Body of pancreas (tissue), 4 donors: Measurements from ENCODE around the gene ATP13A2. TPM values are rescaled to one million over a fixed set of nuclear protein-coding genes. Genes with fewer than 3 reads are reported as not detected.
A peak's percentile ranks its signal among the peaks of the same experiment; 100 is the strongest.
"Not testable (repeated sequence)": the region's sequence is repeated elsewhere in the genome, so short reads cannot be mapped to it uniquely, and the experiment has no call there.

Experiments
- ATAC-seq: fragments of 150-250 bp; one replicate; pipeline ENCODE4 v1.9.1; 2016
- DNase-seq, 4 donors: peaks; one replicate each; pipeline ENCODE4 v3.0.0-alpha.2; 2019
- H3K27ac ChIP-seq, 4 donors: fragments of 200-600 bp; sonication (generic); 1 replicate in 3 of 4; 2 replicates in 1 of 4; pipeline versions ENCODE4 v1.5.1 to v1.6.1; 2016 to 2019; ENCODE audit warnings: mild to moderate bottlenecking in 1 of 4, mixed read lengths in 1 of 4, moderate library complexity in 1 of 4
- H3K27me3 ChIP-seq, 2 donors: fragments of 200-600 bp; sonication (generic); one replicate each; pipeline ENCODE4 v1.6.0; 2016; ENCODE audit warnings: mild to moderate bottlenecking in 1 of 2
- H3K36me3 ChIP-seq, 2 donors: fragments of 200-600 bp; sonication (generic); replicated peaks in 1 of 2; 2 replicates each; pipeline ENCODE4 v1.5.1; 2016; ENCODE audit warnings: low read depth in 2 of 2; ENCODE audit not compliant: insufficient read depth in 1 of 2
- H3K4me1 ChIP-seq: fragments of 200-600 bp; sonication (generic); one replicate; pipeline ENCODE4 v1.6.0; 2016
- H3K4me3 ChIP-seq, 2 donors: fragments of 200-600 bp; sonication (generic); 1 replicate in 1 of 2; 2 replicates in 1 of 2; pipeline ENCODE4 v1.5.1; 2016 to 2019
- H3K9me3 ChIP-seq, 3 donors: fragments of 200-600 bp; sonication (generic); 1 replicate in 2 of 3; 2 replicates in 1 of 3; pipeline ENCODE4 v1.5.1; 2016
- POLR2A ChIP-seq, 3 donors: fragments of 450-650 bp; IDR thresholded peaks; one replicate each; pipeline ENCODE4 v1.6.1; 2016; ENCODE audit warnings: antibody characterized with exemption in 3 of 3, mild to moderate bottlenecking in 2 of 3
- WGBS, 2 donors: methylation state at CpG; one replicate each; pipeline ENCODE4 v1.1.5; 2017; 5-methylcytosine and 5-hydroxymethylcytosine counted together
- intact Hi-C: fragments of 100-400 bp; cut with DNase I; formaldehyde crosslinking; loops from one replicate; pipeline ENCODE4 v1.15.1; 2023
- total RNA-seq, 2 donors: library from RNA; depleted of rRNA; stranded (reverse); fragments of >200 nt; gene quantifications; one replicate each; pipeline ENCODE4 v1.1.0, GENCODE V29; 2016
- TF ChIP-seq, protein P1 (sequence below), 7 experiments: fragments of 450-650 bp in 4 of 7; fragments of 200-600 bp in 3 of 7; sonication (generic) in 3 of 7; IDR thresholded peaks; one replicate each; pipeline ENCODE4 v1.5.1; 2016 to 2019; ENCODE audit warnings: antibody characterized with exemption in 7 of 7

The ATP13A2 gene
- total RNA-seq, 2 donors from 2014 or later, result 56.8 to 61.0 TPM

DNA sequence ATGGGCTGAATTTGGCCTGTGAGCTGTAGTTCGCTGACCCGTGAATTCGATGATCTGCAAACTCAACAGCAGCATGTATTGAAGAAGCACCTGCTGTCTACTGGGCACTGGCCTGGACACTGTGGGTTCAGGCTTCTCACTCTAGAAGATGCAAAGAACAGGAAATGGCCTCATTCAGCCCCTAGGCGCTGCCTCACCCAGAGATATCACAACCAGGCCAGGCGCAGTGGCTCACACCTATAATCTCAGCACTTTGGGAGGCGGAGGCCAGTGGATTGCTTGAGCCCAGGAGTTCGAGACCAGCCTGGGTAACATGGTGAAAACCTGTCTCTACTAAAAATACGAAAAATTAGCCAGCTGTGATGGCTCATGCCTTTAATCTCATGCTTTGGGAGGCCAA, 55.0 kb downstream of the ATP13A2 start:
- H3K4me3 ChIP-seq, result no peak overlapping the region
- H3K9me3 ChIP-seq, result no peaks in the 10 kb centered on the region
- H3K4me1 ChIP-seq, result peaks cover 21% of the 10 kb centered on the region
- intact Hi-C loops, result loop anchor here (5.0 kb wide), 1 partner anchor 86 kb away; no protein-coding TSS in a partner anchor
- peaks cover 0 to 2% of the 10 kb centered on the region in 2 donors for H3K36me3 ChIP-seq
- no peaks in the 10 kb centered on the region for H3K27me3 ChIP-seq
- WGBS, 2 donors, result 90 to 91% methylated on average over 8 of the region's 8 CpGs
- TF ChIP-seq POLR2A (IDR thresholded peaks at IDR 0.05), result no peak
- TF ChIP-seq, protein P1, sequence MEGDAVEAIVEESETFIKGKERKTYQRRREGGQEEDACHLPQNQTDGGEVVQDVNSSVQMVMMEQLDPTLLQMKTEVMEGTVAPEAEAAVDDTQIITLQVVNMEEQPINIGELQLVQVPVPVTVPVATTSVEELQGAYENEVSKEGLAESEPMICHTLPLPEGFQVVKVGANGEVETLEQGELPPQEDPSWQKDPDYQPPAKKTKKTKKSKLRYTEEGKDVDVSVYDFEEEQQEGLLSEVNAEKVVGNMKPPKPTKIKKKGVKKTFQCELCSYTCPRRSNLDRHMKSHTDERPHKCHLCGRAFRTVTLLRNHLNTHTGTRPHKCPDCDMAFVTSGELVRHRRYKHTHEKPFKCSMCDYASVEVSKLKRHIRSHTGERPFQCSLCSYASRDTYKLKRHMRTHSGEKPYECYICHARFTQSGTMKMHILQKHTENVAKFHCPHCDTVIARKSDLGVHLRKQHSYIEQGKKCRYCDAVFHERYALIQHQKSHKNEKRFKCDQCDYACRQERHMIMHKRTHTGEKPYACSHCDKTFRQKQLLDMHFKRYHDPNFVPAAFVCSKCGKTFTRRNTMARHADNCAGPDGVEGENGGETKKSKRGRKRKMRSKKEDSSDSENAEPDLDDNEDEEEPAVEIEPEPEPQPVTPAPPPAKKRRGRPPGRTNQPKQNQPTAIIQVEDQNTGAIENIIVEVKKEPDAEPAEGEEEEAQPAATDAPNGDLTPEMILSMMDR (IDR thresholded peaks at IDR 0.05), result no peak
- ATAC-seq (no peak), DNase-seq (no peak)
- H3K27ac ChIP-seq, result no peak overlapping the region

DNA sequence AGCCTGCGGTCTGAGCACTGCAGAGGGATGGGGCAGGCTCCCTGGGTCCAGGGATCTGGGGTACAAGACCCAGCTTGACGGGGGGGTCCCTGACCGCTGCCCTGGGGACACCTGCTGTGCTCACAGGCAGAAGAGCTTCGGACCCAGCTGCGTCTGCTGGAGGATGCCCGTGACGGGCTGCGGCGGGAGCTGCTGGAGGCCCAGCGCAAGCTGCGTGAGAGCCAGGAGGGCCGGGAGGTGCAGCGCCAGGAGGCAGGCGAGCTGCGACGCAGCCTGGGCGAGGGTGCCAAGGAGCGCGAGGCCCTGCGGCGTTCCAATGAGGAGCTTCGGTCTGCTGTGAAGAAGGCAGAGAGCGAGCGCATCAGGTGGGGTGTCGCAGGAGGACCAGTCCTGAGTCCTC, 56.5 kb downstream of the ATP13A2 start:
- no peak for TF ChIP-seq POLR2A (IDR thresholded peaks at IDR 0.05)
- TF ChIP-seq, protein P1 (IDR thresholded peaks at IDR 0.05), result no peak
- H3K4me1 ChIP-seq, result peaks cover 9% of the 10 kb centered on the region
- DNase-seq (no peak), ATAC-seq (no peak)
- no peak overlapping the region for H3K27ac ChIP-seq
- intact Hi-C loops, result loop anchor here (5.0 kb wide), 1 partner anchor 87 kb away; no protein-coding TSS in a partner anchor
- H3K4me3 ChIP-seq, result no peak overlapping the region
- 93 to 94% methylated on average over 25 of the region's 25 CpGs for WGBS, 2 donors
- H3K9me3 ChIP-seq, result no peaks in the 10 kb centered on the region
- H3K36me3 ChIP-seq, result peaks cover 0 to 2% of the 10 kb centered on the region in 2 donors
- H3K27me3 ChIP-seq, result no peaks in the 10 kb centered on the region

DNA sequence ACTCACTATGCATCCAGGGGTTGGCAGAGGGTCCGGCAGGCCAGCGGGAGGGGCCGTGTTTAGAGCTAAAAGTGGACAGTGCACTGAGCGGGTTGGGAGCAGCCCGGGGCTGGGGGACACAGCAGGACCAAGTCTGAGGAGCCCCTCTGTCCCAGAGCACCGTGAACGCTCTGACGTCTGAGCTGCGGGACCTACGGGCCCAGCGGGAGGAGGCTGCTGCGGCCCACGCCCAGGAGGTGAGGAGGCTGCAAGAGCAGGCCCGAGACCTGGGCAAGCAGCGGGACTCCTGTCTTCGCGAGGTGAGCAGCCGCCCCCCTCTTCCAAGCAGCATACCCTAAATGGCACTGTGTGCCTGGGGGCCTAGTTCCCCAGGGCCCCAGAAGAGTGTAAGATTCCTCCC, 57.1 kb downstream of the ATP13A2 start:
- H3K36me3 ChIP-seq, result peaks cover 0 to 2% of the 10 kb centered on the region in 2 donors
- peaks cover 7% of the 10 kb centered on the region for H3K4me1 ChIP-seq
- TF ChIP-seq, protein P1 (IDR thresholded peaks at IDR 0.05), result no peak
- no peaks in the 10 kb centered on the region for H3K9me3 ChIP-seq
- no peaks in the 10 kb centered on the region for H3K27me3 ChIP-seq
- DNase-seq (no peak), ATAC-seq (no peak)
- H3K27ac ChIP-seq, result no peak overlapping the region
- 93 to 100% methylated on average over 1 to 18 of the region's 18 CpGs for WGBS, 2 donors
- no peak overlapping the region for H3K4me3 ChIP-seq
- intact Hi-C loops, result no loop called here

DNA sequence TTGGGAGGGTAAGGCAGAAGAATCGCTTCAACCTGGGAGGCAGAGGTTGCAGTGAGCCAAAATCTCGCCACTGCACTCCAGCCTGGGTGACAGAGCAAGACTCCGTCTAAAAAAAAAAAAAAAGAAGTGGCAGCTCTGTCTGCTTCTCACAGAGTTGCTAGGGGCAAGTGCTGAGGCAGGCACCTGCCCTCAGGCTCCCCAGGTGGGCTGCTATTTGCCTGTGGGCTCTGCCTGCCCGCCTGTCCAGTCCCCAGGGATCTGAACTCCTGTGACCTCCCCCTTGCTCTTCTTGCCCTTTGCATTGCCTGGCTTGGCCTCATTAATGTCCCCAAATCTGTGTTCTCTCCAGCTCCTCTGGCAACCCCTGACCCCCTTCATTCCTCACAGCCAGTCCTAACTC, 59.4 kb downstream of the ATP13A2 start:
- H3K9me3 ChIP-seq, H3K27me3 ChIP-seq, H3K27ac ChIP-seq, ATAC-seq, H3K36me3 ChIP-seq, intact Hi-C loops, H3K4me3 ChIP-seq, DNase-seq: not testable (repeated sequence)
- H3K4me1 ChIP-seq, result peaks cover 25% of the 10 kb centered on the region
- WGBS, 2 donors, result 75 to 84% methylated on average over 4 of the region's 4 CpGs

DNA sequence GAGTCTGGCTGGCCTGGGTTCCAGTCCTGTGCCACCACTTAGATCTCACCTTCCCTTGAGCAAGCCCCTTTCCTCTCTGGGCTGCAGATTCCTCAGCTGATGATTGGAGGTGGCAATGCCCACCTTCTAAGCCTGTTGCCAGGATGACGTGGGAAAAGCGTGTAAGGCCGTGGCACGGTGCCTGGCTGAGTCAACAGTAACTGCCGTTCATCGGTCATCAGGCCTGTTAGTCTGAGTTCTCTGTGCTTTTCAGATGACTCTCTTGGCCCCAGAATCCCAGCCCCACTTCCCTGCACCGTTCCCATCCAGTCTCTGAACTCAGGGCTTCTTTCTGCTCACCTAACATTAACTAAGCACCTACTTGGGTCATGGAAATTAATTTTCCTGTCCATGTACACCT, 62.7 kb downstream of the ATP13A2 start:
- ATAC-seq (peak; percentile 75), DNase-seq (peak; percentile 88 to 92 (median 92))
- Histone ChIP-seq H3K4me1 (peaks cover 25% of the 10 kb centered on the region), H3K27ac (peak overlapping the region; percentile 83 to 91 (median 88))
- not testable (repeated sequence) for H3K4me3 ChIP-seq, H3K36me3 ChIP-seq, H3K9me3 ChIP-seq, H3K27me3 ChIP-seq
- intact Hi-C loops, result loop anchor here (5.0 kb wide), 1 partner anchor 327 kb away; no protein-coding TSS in a partner anchor
- 16 to 59% methylated on average over 5 to 7 of the region's 7 CpGs for WGBS, 2 donors

DNA sequence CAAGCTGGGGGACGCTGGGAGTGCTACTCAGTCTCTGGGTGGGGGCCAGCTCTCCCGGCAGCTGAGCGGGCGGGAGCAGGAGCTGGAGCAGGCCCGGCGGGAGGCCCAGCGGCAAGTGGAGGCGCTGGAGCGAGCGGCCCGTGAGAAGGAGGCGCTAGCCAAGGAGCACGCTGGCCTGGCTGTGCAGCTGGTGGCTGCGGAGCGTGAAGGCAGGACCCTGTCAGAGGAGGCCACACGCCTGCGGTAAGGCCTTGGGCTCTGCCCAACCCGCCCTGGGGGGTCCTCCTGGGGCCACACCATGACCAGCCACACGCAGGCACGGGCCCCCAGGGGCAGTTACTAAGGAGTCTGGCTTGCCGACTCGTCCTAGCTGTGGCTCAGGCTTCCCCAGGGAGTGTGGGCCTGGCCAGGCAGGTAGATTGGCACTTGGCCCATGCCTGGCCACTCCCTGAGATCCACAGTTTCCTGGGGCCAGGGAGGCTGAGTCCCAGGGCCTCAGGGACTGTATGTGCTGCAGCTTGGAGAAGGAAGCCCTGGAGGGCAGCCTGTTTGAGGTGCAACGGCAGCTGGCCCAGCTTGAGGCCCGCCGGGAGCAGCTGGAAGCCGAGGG, 63.3 kb downstream of the ATP13A2 start:
- 46 to 71% methylated on average over 18 to 26 of the region's 26 CpGs for WGBS, 2 donors
- not testable (repeated sequence) for H3K27me3 ChIP-seq, H3K36me3 ChIP-seq, H3K9me3 ChIP-seq, H3K4me3 ChIP-seq
- peak; percentile 68 to 88 (median 77) for DNase-seq
- intact Hi-C loops, result loop anchor here (5.0 kb wide), 1 partner anchor 326 kb away; no protein-coding TSS in a partner anchor
- Histone ChIP-seq H3K27ac (peak overlapping the region; percentile 83 to 91 (median 88)), H3K4me1 (peaks cover 25% of the 10 kb centered on the region)
- peak; percentile 21 to 60 (median 58) for TF ChIP-seq POLR2A (IDR thresholded peaks at IDR 0.05)
- ATAC-seq, result peak; percentile 88
